ENCODE results near the gene RAB13.

Gene RAB13

DNA sequence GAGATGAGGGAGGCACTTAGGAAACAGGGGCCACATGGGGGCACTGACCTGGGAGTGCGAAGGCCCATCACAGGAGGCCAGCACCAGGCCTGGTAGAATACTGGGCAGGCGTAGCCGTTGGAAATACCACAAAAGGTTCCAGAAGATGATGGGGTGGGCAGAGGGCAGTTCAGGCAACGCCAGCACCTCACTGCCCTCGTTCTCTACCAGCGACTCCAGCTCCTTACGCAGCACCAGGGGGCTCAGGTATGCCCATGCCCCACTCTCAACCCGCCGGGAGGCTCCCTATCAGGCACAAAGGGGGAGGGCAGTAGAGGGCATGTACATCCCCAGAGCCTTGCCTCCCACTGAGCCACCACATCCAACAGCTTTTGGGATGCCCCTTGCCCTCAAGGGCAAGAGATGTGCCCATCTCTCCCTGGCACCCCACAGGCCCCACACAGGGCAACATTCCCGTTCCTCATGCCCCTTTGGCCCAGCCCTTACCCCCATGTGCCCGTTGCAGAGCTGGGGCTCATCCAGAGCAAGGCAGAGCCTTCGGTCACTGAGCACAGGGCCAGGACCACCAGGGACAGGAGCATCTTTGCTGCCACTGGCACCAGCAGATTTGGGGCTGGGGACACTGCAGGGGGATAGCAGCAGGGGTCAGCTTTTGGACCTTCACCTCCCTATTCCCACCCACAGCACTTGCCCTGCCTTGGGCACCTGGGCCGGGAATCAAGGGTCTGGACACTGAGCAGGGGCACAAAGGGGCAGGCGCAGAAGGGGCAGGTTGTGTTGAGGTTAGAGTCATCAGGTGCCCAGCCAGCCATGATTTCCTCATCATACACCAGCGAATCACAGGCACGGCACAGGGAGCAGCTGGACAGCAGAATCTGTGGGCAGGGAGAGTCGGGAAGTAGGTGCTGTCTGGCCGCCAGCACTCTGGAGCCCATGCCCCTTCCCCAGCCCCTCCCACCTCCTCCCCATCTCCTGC is 53.7 kb downstream of the RAB13 start:
- no peak for DNase-seq
